CD4-positive, alpha-beta T cell treated with Interleukin-2 at 100 ng/mL for 4 hours (primary cell): ENCODE results near the gene CELSR1.

Experiments used
- DNase-seq: peaks from one replicate; pipeline ENCODE4 v3.0.0-alpha.2; 2020; ENCODE audit warnings: low spot score

The CELSR1 gene

DNA sequence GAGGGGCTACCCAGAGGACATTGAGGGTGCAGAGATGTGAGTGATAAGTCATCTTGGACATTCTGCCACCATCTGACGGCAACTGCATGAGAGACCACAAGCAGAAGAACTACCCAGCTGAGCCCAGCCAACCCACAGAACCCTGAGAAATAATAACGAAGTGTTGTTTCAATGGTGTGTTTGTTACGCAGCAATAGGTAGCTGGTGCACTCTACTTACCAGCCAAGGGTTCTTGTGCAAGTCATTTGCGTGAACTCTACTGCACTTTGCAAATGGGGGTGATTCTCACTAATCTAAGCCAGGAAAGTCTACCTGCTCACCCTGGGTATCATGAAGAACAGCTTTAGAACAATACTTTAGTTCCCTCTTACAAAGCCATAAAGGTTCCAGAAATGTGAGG, 15.8 kb upstream of the CELSR1 start:
- DNase-seq: no peak

DNA sequence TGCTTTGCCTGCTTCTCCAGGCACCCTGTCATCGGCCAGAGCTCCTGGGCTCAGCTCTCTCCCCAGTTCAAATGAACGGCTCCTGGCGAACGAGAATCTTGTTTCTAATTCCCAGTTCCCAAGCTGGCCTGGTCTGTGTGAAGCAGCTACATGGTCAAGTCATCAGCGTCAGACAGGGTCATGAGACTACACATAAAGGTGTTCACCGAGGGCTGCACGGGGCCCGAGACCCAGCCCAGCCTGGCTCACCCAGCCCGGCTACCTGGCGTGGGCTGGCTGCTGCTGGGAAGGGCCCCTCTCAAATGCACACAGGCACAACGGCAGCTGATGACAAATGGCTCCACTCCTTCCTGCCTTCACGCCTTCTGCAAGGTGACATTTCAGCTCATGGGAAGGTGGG, 14.6 kb upstream of the CELSR1 start:
- no peak for DNase-seq

DNA sequence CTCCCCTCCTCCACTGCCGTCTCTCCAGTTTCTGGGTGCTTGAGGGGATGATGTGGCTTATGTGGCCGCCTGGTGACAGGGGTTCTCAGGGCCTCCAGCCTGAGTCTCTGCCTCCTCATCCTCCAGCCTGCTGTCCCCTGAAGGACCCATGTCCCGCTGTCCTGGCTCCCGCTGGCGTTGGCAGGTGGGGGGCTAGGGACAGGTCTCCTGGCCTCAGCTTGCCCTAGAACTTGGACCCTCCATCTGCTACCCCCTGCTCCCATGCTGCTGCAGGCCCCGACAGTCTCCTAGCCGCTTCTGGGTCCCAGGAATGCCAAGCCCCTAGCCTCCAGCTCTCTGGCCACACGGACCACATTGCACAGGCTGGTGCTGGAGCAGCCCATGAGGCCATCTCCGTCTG, 13.9 kb upstream of the CELSR1 start:
- no peak for DNase-seq

DNA sequence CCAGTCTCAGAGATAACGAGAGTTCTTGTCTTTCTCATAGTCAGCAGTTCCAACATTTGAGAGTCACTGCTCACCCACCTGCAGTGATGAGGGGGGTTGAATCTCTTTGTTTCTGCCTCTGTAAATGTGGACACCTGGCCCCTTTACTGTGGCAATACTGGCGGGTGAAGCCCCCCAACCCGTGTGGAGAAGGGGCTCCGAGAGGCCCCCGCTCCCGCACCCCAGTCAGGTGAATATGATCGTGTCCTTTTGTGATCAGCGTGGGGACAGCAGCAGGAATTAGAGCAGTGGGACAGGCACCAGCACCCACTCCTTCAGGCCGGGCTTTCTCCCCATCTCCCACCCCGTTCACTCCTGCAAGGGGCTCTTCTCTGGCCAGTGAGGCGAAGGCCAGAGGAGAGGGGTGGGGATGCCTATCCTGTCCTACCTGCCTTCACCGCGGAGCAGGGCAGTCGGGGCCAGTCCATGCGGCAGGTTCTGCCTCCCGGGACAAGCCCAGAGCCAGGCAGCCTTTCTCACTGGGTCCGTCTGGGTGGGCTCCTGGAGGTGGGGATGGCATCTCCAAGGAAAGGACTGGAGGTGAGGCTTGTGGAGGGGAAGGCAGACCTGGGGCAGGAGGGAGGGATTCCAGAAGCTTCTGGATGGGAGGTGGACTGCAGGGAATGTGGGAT, 12.7 kb upstream of the CELSR1 start:
- DNase-seq: no peak

DNA sequence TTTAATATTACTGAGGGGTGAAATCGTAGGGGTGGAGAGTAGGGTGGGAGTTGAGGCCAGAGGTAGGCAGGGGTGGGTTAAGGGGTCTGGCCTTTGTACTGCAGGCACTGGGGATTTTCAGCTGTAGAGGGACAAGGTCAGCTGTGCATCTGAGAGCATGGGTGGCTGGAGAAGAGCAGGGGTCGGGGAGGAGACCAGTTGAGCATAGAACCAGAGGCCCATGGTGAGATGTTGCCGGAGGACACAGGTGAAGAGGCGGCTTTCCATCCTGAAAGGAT, 12.1 kb upstream of the CELSR1 start:
- DNase-seq: no peak

DNA sequence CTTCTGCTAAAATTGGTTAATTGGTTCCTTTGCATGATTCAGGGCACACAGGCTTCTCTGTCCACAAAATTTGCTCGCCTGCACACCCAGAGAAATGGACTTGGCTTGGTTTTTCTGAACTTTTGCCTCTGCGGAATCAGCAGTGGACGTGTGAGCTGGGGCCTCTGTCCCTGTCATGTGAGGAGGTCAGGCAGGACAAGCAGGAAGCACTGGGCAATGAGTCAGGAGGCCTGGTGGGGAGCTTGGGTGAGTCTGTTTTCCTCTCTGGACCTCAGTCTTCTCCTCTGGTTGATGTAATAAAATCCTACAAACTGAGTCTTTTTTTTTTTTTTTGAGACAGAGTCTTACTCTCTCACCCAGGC, 10.4 kb upstream of the CELSR1 start:
- DNase-seq: no peak

DNA sequence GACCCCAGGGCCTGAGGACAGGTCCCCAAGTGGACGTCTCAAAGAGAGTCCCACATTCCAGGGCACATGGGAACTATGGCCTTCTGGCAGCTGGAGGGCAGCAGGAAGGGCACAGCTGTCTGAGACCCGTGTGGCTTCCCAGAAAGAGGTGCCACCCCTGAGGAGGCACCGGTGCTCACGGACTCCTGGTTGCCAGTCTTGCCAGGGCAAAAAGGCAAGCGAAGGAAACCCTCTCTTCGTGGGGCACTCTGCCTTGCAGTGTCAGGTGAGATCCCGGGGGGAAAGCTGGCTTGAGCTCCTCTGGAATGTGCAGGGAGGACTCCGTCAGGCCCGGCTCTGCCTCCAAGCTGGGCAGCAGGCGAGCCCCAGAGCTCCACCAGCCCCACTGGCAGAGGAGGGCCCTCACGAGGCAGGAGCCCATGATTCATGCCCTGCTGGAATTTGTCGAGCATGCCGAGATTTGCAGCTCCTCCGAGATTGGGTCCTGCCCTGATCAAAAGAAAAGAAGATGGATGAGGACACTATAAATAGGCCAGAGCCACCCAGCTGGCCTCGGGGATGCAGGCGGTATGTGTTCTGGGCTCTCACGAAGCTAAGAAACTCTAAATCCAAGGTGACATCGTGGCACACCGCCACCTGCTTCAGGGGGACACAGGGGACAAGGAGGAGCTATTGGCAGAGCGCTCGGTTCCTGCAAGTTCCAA, 9.9 kb upstream of the CELSR1 start:
- no peak for DNase-seq

DNA sequence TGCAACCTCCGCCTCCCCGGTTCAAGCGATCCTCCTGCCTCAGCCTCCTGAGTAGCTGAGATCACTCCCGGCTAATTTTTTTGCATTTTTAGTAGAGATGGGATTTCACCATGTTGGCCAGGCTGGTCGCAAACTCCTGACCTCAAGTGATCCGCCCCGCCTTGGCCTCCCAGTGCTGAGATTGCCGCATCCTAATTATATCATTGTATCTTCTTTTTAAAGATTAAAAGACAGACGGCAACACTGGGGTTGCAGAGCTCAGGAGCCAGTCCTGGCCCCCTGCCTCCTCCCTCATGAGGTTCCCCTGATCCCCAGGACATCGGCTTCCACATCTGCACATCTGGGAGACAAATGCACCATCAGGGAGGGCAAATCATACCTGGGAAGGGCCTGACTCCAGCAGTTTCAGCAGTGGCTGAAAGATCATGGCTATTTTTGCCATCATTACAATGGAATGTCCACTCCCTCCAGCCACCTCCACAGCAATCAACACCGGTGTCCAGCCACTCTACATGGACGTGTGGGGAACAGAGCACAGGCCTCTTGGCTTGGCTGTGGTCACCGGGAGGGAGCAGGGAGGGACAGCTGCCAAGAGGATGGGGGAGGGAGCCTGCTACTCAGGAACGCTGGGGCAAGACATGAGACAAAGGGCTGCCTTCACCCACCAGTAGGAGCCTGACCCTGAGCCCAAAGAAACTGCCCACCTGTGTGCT, 9.2 kb upstream of the CELSR1 start:
- DNase-seq: no peak

DNA sequence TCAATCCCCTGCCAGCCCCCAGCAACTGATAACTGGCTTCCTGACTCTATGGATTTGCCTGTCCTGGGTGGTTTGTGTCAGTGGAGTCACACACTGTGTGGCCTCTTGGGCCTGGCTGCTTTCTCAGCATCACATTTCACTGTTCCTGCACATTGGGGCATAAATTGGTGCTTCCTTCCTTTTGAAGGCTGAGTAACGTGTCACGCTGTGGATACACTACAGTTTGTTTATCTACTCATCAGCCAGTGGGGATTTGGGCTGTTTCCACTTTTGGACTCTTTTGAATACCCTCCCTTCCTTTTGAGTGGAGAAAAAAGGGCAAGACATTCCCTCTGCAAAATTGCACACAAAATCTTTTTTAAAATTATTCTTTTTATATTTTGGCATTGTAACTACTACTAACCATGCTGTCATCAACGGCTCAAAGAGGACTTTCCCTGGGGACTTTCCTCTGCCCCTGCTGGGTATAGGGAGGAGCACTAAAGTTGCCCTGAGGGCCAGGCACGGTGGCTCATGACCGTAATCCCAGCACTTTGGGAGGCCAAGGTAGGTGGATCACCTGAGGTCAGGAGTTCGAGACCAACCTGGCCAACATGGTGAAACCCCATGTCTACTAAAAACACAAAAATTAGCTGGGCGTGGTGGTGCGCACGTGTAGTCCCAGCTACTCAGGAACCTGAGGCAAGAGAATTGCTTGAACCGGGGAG, 7.8 kb upstream of the CELSR1 start:
- no peak for DNase-seq

DNA sequence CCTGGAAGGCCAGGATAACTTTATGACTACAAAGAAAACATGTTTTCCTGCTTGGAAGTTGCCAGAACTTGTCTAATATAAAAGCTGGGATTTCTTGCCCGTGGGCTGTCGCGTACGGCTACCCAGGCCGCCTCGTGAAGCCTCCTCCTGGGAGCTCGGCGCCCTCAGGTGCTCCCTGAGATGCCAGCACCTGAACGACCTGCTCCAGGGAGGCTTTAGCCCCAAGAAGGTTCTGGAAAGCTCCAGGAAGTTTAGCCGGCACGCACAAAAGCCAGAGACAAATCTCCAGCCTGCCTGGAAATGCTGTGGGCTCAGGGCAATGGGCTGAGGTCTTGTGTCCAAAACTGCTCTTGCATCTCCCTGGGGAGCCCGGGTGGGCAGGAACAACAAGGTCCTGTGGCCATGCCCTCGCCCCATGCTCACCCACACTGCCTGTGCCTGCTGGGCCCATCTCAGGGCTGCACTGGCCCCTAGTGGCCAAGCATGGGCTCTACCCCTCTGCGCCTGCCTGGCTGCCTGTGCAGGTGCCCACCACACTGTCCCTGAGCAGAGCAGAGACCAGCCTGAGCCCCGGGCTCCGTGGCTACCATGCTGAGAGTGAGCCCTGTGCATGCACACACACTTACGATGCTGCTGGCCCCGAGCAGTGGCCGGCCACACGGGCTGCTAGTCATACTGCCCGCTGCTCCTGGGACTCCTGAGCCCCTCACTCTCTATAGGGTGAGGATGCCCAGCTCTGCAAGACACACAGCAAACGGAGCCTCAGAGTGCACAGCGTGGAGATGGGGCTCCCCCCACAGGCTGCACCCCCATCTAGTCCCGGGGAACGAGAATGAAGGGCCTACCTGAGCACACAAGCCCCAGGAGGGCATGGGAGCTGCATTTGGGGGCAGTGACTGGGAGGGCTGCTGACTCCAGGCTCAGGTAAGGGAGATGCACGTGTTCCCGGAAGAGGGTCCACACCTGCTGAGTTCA, 4.9 kb upstream of the CELSR1 start:
- peak; percentile 72 for DNase-seq

DNA sequence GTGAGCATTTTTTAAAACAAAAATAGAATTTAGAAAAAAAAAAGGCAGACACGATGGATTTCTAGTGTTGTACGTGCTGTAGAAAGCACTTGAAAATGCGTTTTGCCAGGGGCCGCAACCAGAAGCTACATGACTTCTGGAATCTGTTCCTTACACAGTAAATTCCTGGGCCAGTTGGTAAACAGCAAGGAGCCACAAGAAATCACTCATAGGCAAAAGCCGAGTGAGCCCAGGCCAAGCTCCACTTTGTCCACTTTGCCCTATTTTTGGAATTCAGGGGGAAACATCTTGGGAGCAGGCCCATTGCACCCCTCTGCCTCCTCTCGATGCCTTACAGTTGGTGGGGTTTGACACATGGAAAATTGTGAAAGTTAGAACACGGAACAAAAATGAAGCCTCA, 4.1 kb upstream of the CELSR1 start:
- DNase-seq: no peak

DNA sequence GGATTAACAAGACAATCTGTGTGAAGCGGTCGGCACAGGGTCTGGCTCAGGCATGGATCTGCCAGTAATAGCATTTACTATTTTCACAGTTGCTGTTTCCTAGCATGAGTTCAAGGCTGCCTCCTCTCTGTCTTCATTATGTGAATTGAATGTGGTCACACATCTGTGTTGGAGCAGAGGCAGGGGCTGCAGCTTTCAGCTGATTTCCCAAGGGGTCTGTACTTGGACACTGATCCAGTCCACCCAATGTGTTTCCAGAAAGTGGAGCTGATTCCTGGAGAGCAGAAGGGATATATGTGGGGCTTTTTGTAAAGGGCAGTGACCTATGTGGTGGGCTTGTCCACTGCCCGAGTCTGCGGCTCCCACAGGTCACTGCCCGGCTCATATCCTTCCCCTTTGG, 3.5 kb upstream of the CELSR1 start:
- no peak for DNase-seq

DNA sequence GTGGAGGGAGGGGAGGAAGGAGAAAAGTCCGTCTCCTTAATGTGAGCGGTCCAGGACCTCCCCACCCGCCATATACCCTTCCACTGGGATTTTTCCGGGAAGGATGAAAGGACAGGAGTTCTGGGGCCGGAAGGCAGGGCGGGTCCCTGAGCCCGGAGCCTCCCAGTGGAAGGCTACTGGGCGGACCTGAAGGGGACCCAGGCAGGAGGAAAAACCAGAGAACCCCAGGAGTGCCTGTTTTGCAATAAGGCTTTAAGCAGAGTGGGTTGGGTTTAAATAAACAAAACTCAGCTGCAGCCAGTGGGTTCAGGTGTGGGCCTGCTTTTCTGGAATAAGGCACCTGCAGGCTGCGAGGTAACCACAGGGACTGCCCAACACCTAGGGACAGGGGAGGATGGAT, 1.7 kb upstream of the CELSR1 start:
- no peak for DNase-seq

DNA sequence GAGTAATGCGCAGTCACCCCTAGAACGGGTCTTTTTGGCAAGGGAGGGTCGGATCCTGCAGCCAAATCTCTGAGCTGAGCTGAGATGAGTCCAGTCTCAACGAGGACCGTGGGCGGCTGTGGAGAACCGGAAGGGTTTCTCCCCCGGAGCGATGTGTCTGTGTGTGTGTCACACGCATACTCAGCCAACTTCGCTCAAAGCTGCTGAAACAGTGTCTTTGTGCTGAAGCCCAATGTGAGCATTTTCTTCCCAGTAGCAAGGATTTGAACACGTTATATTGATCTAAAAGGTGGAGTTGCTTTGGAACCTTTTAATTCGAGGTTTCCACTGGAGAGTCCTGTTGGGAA, 1.4 kb upstream of the CELSR1 start:
- no peak for DNase-seq

DNA sequence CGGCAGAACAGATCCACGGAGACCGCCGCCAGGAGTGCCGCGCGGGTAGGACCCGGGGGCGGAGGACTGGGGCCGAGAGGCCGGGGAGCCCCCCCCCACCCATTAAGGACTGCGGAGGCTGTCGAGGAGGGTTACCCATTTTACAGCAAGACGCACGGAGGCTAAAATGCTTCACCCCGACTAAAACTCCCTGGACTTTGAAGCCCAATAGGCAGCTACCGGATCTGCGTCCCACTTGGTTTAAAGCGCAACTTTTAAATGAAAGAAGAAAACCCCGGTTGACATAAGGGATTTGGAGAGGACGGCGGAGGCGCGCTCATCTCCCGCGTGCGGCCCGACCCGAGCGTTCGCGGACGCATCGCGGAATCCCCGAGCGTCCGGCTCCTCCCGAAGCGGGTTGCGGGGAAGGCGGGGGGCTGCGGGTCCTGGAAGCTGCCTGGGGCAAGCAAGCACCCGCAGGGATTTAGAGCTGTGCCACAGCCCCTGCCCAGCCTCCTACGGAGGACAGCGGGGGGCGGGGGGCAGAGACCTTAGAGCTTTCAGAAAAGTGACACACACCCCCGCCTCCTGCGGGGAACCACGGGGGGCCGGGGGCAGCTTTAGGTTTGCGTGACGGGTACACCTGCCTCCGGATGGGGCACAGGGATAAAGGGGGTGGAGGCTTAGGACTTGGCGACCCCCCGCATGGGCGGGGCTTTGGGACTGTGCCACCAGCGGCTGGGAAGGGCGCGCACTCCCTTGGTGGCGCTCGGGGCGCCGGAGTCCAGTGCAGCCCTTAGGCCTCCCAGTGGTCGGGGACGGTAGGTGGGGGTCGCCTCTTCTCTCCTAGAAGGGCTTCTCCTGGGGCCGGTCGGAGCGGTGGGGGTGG, 760 bp upstream of the CELSR1 start:
- DNase-seq: no peak

DNA sequence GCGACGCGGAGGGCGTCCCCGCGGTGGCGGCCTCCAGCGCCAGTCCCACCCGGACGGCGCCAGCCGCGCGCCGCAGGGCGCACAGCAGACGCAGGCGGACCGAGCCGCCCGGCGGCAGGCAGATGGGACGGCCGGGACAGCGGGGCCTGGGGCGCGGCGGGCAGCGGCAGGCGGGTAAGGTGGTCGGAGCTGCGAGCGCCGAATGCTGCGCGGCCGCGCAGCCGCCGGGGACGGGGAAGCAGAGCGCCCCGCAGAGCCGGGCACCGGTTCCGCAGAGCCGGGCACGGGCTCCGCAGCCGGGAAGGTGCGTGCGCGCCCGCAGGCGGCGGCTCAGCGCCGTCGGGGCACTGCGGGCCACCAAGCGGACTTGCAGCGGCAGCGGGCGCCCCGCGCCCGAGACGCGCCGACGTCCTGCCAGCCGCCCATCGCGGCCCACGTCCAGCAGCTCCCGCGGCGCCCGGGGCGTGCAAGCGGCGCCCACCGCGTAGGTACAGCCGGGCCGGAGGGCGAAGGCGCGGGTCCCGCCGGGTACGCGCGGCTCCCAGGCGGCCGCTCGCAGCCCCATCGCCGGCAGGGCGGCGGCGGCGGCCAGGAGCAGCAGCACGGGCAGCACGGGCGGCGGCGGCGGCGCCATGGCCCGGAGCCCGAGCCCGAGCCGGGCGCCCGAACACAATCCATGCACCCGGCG, 739 bp downstream of the CELSR1 start:
- DNase-seq: no peak

DNA sequence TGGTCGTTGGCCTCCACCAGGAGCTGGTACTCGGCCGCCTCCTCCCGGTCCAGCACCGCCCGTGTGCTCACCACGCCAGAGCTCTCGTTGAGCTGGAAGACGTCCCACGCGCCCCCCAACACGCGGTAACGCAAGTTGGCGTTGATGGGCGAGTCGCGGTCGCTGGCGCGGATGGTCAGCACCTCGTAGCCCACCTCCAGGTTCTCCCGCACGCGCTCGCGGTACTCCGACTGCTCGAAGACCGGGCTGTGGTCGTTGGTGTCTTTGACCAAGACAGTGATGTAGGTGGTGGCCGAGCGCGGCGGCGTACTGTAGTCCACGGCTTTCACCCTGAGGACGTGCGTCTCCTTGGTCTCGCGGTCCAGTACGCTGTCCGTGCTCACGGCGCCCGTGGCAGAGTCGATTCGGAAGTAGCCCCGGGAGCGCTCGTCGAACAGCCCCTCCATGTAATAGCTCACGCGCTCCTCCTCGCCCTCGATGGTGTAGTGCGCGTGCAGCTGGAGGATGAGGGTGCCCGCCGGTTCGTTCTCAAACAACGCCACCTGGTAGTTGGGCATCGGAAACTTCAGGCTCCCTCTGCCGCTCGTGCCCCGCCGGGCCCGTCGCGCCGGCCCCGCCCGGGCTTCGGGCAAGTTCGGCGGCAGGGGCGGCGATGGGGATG, 1.4 kb downstream of the CELSR1 start:
- no peak for DNase-seq

DNA sequence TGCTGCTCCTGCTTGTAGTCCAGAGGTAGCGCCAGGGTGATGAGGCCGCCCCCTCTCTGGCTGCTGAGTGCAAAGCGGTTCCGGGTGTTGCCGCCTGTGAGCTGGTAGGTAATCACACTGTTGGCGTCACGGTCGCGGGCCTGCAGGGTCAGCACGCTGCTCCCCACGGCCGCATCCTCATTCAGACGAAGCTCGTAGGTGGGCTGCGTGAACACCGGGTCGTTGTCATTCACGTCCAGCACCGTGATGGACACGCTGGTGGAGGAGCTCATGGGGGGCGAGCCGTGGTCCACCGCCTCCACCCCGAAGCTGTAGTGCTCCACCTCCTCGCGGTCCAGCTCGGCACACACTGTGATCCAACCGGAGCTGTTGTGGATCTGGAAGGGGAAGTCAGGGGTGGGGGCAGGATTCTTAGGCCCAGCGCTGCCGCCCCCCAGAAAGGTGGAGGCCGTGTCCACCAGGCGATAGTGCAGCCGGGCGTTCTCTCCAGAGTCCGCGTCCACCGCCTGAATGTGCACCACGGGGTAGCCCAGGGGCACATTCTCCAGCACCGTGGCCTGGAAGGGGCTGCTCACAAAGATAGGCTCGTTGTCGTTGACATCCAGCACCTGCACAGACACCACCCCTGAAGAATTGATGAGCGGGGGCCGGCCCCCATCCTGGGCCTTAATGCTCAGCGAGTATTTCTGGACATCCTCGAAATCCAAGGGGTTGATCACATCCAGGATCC, 2.4 kb downstream of the CELSR1 start:
- no peak for DNase-seq

DNA sequence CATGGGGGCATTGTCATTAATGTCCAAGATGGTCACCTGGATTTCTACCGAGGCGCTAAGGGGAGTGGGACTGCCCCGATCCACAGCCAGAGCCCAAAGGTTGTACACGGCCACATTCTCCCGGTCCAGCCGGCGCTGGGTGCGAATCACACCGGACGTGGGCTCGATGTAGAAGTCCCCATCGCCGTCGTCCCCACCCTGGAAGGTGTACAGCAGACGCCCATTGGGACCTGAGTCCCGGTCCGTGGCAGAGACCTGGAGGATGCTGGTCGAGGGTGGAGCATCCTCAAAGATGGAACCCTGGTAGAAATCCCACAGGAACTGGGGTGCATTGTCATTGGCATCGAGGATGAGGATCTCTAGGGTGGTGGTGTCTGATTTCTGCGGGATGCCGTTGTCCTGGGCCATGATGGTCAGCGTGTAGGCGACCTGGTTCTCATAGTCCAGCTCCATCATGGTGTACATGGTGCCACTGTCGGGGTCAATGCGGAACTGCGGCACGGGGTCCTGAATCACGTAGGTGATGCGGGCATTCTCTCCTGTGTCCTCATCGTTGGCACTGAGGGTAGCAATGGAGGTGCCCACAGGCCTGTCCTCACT, 3.1 kb downstream of the CELSR1 start:
- no peak for DNase-seq
